Stimulated activated CD4-positive, alpha-beta T cell treated with anti-CD3 and anti-CD28 coated beads, Interleukin-4, amount 100 ng/mL, for 1 hour (primary cell): ENCODE measurements around the gene ZCCHC18.
"Not testable (repeated sequence)": the region's sequence is repeated elsewhere in the genome, so short reads cannot be mapped to it uniquely, and the experiment has no call there.

ENCODE experiments used
- DNase-seq: peaks from one replicate; pipeline ENCODE4 v3.0.0-alpha.2; 2020

ZCCHC18 gene

DNA sequence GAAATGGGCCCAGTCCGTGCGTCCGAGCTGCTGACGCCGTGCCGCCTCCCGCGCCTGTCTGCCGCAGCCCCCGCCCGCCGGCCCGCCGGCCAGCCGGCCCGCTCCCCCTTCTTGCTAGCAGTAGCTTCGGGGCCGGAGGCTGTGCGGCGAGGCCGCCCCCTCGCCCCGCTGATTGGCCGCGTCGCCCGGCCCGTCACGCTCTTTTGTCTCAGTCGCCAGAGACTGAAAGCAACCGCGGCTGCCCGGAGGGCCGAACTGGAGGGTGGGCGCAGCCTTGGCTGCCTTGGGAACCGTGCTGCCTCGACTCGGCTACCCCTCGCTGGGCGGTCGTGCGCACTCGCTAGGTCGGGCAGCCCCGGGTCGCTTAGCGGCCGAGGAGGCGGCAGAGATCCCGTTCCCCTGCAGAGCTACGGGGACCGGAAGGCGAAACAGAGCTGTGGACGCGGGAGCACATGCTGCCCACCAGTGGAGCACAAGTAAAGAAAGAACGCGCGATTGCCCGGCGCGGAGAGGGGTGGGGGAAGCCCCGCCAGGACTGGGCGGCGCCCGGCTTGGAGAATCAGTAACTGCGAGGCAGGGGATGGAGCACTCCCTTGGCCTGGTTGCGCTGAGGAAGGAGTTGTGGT lies at the start of gene ZCCHC18:
Gene ZCCHC18 (plus strand): TSS at position 198 of the 626 bp plus-strand sequence. CDS start 1,589 bp downstream, outside the sequence.
- peak; percentile 30 for DNase-seq

DNA sequence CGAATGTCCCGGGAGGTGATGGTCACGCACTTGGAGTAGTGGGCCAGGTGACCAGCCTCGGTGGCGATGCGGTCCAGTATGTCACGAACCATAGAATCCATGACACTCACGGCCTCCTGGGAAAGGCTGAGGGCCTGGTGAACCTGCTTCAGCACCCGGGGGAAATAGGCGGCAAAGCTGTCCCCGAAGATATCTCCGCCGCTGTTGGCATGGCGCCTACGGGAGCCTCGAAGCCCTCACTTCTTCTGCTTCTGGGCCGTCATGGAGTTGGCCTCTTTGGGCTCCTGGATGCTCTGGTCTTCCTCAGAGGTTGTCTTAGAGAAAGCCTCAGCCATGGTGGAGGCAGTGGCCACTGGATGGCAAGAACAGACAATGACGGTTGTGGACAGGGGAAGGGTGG lies 49.7 kb upstream of the ZCCHC18 start:
- not testable (repeated sequence) for DNase-seq

DNA sequence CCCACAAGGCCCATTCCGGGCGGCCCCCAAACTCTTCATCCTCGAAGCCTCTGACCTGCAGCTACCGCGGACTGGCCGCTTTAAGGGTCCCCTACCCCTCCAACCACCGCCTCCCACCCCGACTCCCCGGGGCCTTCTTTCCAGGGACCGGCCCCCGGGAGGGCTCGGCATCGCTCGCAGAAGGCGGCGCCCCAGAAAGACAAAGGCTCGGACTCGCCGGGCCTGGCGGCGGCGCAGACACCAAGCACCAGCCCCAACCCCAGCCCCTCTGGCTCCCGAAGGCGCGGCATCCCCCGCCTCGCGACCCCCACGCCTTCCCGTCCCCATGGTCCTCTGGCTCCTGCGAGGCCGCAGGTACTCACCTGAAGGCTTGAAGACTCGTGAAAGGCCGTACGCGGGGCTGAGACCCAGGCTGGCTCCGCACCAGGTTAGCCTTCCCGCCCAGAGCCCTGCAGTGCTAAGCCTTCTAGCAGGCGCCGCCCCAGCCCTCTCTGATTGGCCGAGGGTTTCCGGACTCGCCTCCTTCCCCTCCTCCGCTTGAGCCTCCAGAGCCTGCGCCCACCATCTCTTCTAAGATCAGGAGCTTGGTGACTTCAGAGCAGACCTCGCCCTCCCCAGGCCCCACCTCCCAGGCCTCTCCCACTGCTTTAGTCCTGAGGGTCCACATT lies 36.4 kb upstream of the ZCCHC18 start, which contains the start of gene TMSB15C:
Gene TMSB15C (minus strand): TSS at position 459 of the 668 bp plus-strand sequence.
- DNase-seq: not testable (repeated sequence)

DNA sequence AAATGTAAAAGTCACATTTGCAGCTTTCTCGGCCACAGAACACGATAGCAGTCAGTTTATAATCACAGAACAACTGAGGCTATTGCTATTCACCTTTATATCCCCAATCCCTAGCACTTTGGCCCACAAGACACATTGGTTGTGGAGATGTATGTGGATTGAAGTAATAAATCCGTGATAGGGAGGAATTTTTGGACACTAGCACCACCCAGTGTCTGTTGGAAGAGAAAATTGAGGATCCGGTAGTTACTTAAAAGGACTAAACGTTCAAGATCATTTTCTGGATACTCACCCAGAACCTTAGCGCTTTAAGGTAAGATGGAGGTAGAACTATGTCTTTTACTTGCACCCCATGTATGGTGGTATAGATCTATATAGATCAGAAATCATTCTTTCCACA lies 34.5 kb upstream of the ZCCHC18 start:
- not testable (repeated sequence) for DNase-seq

DNA sequence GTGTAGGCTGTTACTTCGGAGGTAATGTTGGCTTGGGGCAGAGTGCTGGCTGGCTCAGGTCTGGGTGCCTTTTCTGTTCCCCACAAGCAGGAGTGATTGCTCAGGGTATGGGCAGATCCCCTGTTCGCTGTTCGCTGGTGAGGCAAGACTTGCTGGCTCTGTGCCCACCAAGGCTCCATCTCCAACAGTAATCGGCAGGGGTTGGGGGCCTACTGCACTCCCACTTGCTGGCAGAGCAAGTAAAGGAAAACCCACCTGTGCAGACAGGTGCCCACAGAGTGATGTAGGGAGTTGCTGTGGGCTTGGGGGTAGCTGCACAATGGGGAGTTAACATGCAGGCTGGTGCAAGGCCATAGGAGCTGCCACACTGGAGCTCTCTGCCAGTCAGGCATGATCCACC lies 28.3 kb upstream of the ZCCHC18 start:
- DNase-seq: no peak

DNA sequence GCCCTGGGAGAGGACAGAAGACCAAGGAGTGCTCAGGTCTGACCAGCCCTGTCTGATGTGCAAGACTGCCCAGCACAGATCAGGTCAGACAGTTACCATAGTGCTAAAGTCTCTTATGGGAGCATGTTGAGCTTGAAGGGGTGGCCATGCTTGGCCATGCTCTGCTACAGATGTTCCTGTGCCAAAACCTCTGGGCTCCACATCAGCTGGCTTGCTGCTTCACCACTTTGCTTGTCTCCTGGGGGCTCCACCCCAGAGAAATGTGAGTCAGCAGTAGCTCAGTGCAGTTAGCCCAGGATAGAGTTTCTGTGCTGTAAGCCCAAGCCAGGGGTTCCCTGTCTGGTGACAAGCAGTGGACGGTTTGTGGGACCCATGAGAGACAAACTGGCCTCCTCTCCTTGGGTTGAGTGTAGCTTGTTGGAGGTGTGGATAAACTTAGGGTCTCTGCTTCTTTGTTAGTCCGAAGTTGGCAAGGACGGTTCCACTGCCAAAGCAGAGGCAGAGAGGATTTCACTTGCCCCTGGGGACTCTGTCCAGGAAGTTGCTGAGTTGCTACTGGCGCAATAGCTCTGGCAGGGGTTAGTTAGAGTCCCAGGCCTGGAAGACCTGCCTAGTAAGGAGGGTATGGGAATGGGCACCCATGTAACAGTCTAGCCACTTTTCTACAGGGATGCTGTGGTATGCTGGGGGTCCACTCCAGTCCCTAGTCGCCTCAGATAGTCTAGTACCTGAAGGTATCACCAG lies 27.6 kb upstream of the ZCCHC18 start:
- DNase-seq: no peak

DNA sequence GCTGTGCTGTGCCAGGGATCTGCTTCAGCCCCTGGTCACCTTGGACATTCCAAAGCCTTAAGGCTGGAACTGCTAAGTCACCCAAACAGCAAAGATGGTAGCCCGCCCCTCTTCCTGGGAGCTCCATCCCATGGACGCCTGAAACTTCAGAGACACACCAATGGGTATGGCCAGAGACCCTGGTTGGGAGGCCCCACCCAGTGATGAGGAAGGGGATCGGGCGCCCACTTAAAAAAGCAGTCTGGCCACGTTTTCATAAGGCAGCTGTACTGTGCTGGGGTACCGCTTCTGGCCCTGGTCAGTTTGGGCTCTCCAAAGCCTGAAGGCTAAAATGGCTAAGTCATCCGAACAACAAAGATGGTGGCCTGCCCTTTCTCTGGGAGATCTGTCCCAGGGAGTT lies 26.8 kb upstream of the ZCCHC18 start:
- DNase-seq: no peak

DNA sequence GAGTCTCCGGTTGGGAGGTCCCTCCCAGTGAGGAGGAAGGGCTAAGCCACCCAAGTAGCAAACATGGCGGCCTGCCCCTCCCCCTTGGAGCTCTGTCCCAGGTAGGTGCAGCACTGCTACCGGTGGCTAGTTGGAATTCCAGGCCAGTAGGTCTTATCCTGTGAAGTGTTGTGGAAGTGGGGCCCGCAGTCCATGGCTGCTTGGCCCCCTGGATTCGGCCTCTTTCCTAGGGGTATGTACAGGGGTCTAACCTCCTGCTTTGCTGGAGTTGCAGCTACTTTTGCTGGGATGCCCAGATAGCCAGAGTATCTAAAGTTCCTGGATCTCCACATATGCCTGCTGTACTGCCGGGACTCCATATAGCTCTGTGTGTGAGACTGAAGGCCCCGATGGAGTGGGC lies 26.4 kb upstream of the ZCCHC18 start:
- no peak for DNase-seq

DNA sequence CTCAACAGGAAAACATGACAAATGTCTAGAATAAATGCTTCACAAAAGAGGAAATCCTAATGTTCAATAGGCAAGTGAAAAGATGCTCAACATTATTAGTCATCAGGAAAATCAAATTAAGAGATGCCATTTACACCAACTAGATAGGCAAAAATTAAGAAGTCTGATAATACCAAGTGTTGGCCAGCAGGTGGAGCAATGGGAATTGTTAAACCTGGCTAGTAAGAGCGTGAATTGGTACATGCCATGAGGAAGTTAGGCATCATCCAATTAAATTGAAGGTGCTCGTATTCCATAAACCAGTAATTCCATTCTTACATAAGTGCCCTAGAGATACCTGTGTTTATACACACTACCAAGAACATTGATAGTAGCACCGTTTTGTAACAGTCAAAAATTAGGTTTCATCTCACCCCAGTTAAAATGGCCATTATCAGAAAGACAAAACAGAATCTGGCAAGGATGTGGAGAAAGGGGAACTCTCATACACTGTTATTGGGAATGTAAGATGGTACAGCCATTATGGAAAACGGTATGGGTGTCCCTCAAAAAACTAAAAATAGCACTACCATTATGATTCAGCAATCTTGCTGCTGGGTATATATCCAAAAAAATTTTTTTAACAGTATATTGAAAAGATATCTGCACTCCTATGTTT lies 14.0 kb upstream of the ZCCHC18 start:
- peak; percentile 10 for DNase-seq

DNA sequence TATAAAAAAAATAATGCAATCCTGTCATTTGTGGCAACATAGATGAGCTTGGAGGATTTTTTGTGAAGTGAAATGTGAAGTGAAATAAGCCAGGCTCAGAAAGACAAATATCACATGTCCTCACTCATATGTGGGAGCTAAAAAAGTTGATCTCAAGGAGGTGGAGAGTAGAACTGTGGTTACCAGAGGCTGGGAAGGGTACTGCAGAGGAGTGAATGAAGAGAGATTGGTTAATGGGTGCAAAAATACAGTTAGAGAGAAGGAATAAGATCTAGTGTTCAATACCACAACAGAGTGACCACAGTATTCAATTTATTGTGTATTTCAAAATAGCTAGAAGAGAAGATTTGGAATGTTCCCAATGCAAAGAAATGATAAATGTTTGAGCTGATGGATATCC lies 13.4 kb upstream of the ZCCHC18 start:
- no peak for DNase-seq

DNA sequence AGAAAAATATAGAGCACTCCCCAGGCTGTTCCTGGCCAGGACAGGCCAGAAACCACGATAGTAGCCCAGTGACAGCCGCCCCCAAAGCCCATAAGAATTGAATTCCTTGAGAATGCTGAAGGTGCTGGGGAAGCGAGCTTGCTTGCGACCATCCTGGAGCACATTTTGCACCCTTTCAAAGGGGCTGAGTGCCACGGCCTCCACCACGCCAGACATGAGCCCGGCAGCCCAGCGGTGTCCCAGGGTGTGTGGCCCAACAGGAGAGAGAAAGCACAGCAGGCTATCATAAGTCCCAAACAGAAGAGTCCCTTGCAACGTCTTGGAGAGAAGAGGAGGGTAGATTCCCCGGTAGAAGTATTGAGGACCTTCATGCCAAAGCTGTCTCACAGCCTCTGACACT lies 7.6 kb upstream of the ZCCHC18 start:
- no peak for DNase-seq

DNA sequence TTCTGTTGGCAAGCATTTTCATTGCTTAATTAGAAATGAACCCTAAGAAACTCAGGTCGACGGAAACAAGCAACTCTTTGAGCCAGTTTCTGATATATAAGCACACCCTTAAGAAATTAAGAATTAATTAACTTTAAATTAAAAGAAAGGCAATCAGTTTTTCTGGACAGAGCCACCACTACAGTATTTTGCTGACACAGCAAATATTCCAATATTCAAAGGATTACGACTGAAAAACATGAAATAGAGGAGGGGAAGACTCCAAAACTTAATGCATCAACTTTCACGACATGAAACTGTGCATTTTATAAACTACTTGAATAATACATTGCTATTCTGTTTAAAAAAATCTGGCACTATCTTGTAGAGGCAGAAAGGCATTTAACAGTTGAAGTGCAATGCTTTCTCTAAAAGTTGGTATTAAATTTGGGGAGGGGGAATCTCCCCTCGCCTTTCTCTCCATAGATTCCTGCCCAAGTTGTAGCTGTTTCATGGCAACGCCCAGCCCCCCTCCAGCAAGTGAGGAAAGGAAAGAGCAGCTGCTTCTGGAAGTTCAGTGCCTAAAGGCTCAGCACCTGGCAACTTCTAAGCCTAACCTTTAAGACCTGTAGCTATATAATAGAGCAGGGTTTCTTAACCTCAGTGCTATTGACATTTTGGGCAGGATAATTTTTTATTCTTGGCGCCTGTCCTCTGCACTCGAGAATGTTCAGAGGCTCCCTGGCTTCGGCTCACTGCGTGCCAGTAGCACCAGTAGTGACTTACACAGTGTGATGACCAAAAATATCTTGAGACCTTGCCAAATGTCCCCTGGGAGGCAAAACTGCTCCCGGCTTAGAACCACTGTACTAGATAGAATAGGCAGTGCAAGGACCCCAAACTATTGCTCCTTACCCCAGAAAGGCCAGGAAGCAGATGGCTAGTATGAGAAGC lies 6.7 kb upstream of the ZCCHC18 start:
- DNase-seq: no peak

DNA sequence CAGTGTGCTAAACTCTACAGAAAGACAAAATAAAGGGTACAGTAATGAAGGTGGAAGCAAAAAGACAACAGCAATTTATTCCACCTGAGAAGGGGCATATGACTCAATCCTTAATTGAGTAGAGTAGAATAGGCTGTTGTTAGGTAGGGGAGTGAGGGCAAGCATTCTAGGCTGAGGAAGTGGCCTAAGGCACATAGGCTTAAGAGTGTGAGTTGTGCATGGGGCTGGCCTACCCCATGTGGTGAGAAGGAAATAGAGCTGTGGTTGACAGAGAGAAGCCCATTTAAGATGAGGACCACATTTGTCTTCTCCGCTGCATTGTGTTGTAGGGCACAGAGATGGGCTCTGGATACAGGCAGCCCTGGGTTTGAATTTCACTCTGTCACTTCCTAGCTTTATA lies 3.4 kb upstream of the ZCCHC18 start:
- DNase-seq: no peak

DNA sequence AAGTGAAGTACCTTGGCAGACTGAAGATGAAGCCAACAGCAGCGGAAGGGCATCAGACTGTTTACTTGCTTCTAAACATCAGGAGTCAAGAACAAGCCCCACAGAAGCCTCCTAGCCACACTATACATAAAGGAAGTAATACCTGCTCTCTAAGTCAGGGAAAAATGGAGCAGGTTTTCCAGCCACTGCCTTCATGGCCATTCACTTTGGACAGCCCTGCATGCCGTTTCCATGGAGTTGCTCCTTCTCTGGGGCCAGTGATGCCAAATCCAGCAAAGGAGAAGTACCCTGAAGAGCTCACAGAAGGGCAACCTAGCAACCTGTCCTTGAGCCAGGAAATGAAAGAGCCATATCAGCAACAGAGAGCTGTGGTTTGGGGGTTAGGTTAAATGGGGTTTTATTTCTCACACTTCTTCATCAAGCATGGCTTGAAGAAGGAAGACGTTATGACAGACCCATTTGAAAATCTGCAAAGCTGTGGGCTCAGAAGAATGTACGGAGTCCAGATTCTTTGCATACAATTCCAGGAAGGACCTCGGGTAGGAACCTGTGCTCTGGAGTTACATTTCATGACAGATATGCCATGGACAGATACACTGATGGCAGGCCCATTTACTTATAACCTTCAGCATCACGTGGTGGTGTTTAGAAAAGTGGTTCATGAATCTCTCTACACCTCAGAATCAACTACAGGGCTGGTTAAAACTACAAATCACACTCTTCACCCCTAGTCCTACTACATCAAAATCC lies 1.7 kb upstream of the ZCCHC18 start:
- DNase-seq: not testable (repeated sequence)

DNA sequence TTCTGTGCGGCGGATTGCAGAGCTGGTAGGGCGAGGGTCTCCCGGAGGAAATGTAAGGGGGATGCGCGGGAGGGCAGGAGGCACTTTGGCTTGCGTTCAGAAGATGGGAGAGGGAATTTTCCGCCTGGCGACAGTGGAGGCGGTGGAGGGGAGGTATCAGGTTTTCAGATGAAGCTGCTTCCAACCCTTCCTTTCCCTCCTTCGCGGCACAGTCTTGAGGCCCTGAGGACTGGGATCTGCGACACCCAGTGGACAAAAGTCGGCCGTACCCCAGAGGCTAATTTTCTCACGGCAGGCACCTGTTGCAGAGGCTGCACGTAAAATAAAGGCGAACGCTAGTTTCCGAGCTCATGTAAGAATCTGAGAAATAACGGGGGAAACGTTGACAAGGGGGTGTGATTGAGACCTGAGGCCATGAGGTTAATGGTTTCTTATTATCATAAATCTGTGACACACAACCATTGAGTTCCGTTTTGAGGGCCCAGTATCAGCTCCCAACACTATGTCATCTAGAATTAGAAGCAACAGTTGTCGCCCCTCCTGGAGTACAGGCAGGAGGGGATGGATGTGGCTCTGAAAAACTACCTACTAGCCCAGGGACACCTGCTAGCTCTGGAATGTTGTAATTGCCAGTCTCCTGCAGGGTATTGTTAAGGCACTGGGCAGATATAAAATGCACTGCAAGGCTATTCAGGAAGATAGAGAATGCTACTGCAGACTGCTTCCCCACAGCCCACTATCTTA lies 1.1 kb downstream of the ZCCHC18 start:
- peak; percentile 51 for DNase-seq

DNA sequence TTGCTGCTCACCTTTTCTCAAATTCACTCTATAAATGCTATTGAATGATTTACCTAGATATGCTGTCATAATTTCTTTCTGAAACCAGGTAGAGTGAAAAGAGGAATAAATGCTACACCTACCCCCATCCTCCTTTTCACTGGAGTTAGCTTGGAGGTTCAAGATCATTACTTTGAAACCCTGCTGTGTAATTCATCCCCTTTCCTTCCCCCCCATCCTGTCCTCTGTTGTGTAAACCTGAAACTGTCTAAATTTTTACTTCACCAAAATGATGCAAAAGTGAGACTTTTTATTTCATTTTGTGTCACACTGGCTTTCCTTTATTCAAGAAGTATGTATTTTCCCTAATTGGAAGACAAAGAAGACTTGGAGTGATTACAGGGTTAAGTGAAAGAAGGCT lies 5.4 kb downstream of the ZCCHC18 start:
- DNase-seq: no peak

DNA sequence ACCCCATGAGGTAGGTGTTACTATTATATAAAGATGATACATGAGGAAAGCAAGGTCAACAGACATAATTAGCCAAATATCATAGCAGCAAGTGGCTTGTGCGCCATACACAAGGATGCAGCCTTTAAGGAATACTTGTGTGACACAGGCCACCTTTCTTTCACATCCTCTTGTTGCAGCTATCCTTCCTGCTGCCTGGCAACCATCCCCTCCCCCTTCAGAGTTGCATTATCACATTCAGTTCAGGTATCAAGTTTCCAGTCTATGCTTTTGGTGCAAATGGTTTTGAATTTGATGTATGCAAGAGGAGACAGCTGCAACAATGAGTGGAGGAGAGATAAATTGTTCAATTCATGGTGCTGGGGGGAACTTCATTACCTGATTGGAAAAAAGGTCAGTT lies 6.4 kb downstream of the ZCCHC18 start:
- no peak for DNase-seq

DNA sequence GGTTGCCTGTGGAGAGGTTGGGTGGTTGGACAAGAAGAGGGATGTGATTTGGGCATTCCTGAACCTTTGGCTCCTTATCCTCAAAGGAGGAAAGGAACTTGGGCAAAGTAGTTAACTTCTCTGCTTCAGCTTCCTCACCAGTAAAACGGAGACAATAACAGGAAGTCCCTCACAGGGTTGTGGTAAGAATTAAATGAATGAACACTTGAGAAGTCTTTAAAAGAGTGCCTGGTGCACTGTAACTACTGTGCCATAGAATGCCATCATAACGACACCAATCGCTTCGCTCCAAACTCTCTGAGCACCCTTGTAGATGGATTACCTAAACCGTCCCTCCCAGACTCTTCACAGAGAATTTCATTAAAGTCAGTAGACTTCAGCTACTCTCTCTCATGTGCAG lies 10.5 kb downstream of the ZCCHC18 start:
- DNase-seq: no peak

DNA sequence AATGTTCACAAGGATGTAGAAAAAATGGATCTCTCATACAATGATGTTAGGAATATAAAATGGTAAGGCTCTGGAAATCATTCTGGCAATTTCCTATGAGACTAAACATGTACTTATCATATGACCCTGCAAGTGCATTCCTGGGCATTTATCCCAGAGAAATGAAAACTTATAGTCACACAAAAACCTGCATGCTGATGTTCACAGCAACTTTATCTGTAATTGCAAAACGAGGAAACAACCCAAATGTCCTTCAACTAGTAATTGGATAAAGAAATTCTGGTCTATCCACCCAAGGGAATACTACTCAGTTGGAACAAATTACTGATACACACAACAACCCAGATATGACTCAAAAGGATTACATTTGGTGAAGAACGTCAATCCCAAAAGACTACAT lies 14.5 kb downstream of the ZCCHC18 start:
- no peak for DNase-seq

DNA sequence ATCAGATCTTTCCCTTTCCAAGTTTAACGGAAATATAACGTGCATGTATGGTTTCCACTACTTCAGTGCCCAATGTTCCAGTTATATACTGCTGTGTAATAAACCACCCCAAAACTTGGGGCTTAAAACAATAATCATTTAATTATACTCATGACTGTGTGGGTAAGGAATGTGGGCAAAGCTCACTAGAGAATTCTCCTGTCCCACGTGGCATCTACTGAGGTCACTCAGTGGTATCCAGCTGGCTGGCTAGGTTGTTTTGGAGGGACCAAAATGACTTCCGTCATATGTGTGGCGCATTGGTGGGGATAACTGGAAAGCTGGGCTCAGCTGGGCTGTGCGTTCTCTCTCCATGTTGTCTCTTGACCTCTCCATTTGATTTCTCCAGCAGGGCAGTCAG lies 18.5 kb downstream of the ZCCHC18 start:
- no peak for DNase-seq
